Measurements from ENCODE around the gene WDR17.

DNA sequence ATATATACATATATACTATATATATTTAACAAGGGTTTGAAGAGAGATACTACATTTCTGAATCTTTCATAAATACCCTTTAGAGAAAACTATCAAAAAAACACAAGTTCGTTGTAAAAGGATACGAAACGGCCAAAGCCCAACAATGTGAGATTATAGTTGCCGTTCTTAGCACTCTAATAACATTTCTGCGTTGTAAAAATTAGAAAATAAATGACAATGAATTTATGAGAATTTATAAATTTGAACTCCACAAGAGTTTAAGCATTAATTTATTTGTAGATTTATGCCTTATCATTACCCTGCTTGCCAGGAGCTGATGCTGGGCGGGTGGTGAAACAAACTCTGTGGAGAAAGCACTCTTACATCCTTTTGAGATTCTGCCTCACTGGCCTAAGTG lies 1.1 kb downstream of the WDR17 start:
- TF ChIP-seq, protein P1, sequence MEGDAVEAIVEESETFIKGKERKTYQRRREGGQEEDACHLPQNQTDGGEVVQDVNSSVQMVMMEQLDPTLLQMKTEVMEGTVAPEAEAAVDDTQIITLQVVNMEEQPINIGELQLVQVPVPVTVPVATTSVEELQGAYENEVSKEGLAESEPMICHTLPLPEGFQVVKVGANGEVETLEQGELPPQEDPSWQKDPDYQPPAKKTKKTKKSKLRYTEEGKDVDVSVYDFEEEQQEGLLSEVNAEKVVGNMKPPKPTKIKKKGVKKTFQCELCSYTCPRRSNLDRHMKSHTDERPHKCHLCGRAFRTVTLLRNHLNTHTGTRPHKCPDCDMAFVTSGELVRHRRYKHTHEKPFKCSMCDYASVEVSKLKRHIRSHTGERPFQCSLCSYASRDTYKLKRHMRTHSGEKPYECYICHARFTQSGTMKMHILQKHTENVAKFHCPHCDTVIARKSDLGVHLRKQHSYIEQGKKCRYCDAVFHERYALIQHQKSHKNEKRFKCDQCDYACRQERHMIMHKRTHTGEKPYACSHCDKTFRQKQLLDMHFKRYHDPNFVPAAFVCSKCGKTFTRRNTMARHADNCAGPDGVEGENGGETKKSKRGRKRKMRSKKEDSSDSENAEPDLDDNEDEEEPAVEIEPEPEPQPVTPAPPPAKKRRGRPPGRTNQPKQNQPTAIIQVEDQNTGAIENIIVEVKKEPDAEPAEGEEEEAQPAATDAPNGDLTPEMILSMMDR (conservative IDR thresholded peaks at IDR 0.05; ENCODE audit: low read depth, low read length) = no peak
- TF ChIP-seq EZH2 (IDR thresholded peaks at IDR 0.05; ENCODE audit: low read length, unreplicated experiment) = no peak
